HG02884 (cell line): ENCODE results near the gene TTC38.
"Not testable (repeated sequence)": the region's sequence is repeated elsewhere in the genome, so short reads cannot be mapped to it uniquely, and the experiment has no call there.

Experiments used
- ATAC-seq: cut with Tn5 transposase; IDR thresholded peaks from one replicate; pipeline ENCODE4 v1.9.1; 2021; ENCODE audit warnings: mild to moderate bottlenecking, moderate library complexity; ENCODE audit not compliant: unreplicated experiment

Gene TTC38

DNA sequence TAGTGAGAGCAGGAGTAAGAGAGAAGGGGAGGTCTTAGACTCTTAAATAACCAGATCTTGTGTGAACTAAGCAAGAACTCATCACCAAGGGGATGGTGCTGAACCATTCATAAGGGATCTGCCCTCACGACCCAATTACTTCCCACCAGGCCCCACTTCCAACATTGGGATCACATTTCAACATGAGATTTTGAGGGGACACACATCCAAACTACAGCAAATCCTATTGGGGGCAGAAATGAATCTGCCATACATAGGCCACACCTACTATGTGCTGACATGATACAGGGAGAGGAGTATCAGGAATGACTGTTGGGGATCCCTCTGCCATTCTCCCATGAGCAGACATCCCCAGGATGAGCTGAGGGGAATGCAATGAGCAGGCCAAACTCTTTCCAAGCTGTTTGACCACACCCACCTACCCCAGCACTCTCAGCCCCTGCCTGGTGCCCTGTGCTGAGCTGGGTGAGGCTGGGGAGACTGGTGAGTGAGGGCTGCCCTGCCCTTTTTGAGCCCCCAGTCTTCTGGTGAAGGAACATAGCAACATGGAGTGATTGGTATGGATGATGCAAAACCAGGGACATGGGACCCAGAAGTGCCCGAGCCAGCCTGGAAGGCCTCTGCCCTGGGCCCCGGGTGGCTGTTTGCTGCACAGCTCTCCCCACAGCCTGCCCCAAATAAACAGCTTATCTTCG lies 27.6 kb downstream of the TTC38 start:
- ATAC-seq, result no peak

DNA sequence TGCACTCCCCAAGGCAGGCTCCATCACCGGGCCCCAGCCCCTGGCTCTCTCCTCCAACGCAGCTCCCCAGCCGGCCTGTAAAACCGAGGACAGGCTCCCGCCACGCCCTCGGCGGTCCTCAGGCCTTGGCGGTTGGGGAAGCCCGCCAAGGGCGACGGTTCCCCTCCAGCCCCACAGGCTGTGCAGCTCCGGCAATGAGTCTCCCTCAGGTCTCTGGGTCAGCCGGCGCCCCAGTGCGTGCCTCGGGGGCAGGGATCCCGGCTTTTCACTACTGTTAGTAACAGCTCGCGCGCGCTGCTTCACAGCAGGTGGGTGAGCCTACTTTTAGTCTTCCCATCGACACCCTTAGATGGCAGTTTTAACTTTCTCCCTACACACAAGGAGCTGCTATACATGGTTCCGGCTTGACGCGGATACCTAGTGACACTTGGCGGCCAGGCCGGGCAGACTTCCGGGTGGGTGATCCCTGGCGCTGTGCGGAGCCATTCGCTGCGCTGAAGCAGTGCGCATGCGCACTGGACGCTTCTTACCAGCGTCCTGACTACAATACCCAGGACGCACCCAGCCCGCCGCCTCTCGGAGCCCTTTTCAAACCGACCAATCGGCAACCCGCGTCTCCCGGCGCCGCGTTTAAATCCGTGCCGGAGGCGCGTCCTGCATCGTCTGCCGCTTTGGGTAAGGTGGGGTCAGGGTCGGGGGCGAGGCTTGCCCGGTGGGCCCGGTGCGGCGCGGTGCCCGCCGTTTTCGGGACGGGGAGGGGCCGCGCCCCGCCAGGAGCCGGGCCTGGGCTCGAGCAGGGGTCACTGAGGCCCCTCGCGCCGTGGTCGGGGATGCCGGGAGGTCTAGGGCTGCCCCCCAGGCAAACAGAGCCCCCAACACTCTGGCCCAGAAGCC lies 28.7 kb downstream of the TTC38 start, which contains the start of gene GTSE1:
TSS of gene GTSE1 (plus strand) at position 614 of the 894 bp plus-strand sequence. CDS start 531 bp downstream, outside the sequence.
- ATAC-seq, result peak; percentile 87

DNA sequence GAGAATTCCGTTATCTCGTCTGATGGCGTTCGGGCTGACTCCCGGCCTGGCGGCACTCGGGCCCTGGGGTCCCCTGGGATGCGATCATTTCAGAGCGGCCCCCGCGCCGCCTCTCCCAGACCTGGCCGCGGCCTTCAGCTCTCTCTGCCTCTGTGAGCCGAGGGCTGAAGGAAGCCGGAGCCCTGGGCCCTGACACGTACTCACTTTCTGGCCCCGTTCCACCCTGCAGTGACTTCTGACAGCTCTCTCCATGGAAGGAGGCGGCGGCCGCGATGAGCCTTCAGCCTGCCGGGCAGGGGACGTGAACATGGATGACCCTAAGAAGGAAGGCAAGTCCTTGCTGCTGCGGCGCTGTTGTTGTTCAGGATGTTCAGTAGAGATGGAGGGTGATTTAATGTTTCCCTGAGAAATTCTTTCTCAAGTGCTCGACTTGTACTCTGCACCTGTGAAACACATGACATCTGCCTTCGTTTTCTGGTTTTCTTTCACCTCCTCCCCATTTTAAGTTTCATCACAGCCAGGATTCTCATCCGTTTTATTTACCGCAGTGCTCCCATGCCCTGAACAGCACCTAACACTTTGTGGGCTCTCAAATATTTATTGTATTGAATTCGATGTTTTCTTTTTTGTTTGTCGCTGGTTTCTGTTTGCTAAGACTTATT lies 29.5 kb downstream of the TTC38 start:
- peak; percentile 12 for ATAC-seq

DNA sequence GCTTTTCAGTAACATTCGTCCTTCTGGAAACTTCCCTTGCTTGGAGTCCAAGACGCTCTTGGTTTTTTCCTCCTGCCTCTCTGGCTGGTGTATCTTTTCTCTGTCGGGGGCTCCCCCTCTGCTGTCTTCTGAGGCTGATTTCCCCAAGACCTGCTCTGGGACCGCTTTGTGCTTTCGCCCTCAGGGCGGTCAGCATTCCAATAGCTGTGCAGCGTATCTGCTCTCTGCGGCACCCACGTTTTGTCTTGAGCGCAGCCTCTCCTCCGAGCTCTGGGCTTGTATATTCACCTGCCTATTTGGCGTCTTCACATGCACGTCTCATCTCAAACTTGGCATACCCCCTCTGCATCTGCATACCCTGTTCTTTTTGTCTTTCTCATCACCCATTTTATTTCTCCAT lies 31.3 kb downstream of the TTC38 start:
- no peak for ATAC-seq

DNA sequence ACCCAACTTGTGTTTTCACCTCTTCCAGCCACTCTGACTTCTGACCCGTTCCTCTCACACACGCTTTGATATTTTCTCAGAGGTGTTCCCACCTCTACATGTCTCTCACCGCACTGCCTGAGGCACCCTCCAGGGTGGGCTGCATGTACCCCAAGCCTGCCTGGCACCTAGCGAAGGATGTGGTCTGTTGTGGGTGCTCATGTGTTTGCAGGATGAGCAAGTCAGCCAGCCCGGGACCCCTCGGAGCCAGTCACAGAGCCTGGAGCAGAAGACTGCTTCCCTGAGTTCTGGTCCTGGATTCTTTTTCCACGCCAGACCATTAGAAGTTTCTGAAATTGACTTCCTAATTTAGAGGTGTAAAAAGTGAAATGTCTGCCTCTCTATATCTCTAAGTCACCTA lies 32.7 kb downstream of the TTC38 start:
- ATAC-seq, result no peak

DNA sequence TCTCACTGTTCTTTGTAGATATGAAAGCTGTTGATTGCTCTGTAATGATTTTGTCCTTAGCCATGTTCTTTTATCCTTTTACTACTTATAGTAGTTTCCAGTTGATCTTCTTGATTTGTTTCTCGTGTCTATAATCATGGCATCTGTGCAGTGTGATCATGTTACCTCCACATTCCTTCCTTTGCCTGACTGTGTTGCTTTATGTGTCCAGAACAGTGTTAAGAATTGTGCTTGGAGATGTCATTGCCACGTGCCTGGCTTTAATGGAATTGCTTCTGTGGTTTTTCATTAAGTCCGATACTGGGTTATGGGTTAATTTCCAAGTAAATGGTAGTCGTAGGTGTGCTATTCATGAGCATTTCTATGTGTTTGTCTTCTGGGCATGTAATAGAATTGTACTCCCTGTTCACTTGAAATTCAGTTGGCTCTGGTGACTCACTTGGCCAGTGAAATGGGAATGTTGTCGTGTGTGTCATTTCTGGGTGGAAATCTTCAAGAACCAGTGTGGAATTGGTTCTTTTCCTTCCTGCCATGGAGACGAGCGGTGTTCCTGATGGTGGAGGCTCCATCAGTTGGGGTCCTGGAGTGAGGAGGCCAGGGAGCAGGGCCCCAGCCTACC lies 35.6 kb downstream of the TTC38 start:
- ATAC-seq, result no peak

DNA sequence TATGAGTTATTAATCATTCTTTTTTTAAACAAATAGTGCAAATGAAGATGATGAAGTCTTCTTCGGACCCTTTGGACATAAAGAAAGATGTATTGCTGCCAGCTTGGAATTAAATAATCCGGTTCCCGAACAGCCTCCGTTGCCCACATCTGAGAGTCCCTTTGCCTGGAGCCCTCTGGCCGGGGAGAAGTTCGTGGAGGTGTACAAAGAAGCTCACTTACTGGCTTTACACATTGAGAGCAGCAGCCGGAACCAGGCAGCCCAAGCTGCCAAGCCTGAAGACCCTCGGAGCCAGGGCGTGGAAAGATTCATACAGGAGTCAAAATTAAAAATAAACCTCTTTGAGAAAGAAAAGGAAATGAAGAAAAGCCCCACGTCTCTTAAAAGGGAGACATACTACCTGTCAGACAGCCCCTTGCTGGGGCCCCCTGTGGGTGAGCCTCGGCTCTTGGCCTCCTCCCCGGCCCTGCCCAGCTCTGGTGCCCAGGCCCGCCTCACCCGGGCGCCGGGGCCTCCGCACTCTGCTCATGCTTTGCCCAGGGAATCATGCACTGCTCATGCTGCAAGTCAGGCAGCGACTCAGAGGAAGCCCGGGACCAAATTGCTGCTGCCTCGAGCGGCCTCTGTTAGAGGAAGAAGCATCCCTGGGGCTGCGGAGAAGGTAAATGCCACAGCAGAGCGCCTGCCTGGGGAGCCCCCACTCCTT lies 40.6 kb downstream of the TTC38 start:
- ATAC-seq, result no peak

DNA sequence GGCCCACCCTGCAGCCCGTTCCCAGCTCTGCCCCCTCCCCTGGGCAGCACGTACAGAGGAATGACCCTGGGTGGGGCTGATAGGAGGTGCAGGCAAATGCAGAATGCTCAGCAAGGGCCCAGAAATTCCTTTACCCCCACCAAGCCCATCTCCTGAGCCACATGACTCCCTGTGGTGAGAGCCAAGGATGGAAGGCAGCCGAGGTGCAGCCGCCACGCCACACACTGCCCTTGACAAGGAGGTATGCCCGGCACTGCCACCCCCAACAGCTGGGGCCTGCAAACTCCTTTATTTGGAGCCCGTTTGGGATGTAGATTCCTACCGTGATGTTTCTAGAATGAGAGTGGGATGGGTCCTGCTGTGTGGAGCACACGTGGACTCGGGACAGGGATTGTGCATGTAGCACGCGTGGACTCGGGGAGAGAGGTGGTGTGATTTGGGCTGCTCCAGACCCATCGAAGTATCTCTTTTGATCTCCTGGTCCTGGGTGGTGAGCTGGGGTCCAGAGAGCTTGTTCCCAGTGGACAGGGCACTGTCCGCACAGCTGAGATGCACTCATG lies 41.8 kb downstream of the TTC38 start:
- ATAC-seq, result no peak

DNA sequence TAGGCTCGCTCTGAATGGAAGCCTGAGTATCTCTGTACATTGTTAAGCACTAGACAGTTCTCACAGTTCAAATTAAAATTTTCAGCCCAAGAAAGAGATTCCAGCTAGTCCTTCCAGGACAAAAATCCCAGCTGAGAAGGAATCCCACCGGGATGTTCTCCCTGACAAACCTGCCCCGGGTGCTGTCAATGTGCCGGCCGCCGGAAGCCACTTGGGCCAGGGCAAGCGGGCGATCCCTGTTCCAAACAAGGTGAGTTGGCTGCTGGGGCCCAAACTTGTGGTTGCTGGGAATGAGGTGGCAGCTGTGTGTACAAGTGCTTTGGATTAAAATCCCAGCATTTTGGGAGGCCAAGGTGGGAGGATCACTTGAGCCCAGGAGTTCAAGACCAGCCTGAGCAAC lies 44.2 kb downstream of the TTC38 start:
- ATAC-seq, result no peak

DNA sequence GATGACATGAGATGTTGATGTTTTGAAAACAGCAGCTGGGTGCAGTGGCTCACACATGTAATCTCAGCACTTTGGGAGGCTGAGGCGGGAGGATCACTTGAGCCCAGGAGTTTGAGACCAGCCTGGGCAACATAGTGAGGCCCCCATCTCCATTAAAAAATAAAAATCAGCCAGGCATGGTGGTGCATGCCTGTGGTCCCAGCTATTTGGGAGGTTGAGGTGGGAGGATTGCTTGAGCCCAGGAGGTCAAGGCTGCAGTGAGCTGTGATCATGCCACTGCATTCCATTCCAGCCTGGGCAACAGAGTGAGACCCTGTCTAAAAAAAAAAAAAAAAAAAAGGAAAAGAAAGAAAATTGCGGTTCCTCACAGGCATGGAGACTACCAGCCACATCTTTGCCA lies 45.0 kb downstream of the TTC38 start:
- not testable (repeated sequence) for ATAC-seq

DNA sequence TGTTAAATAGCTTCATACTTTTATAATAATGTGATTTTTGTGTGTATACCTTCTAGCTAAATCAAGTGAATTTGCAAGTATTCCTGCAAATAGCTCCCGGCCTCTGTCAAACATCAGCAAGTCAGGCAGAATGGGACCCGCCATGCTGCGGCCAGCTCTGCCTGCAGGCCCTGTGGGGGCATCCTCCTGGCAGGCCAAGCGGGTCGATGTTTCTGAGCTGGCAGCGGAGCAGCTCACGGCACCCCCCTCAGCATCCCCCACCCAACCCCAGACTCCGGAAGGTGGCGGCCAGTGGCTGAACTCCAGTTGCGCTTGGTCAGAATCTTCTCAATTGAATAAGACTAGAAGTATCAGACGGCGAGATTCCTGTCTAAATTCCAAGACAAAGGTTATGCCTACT lies 48.2 kb downstream of the TTC38 start:
- ATAC-seq, result no peak

DNA sequence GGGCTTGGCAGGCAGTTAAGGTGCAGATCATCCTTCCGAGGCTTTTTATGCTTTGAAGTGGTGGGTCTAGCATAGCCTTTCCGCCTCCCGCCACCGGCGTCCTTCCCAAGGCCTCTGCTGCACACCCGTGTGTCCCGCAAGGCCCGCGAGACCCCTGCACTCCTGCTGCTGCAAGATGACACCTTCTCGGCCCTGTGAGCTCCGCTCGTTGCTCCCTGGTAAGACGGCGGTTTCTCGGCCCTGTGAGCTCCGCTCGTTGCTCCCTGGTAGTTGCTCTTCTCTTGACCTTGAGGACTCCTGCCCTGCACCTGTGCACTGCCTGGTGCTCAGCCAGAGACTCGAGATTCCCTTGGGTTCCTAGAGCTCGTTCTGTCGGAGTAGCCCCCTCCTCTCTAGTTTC lies 49.8 kb downstream of the TTC38 start:
- no peak for ATAC-seq

DNA sequence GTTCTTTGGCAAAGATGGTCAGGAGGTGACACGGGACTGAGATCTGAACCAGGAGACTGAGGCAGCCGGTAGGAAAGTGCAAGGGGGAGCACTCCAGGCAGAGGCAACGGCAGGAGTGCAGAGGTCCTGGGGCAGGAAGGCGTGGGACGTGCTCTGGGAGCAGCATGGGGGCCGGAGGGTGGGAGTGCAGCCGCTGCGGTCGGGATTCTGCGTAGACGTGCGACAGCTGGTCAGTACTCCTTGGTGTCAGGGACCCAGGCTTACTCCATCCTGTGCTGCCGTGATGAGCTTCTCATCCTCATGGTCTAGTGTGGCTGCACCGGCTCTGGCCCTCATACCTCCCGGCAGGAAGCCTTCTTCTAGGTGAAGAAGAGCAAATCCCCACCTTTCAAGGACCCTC lies 50.8 kb downstream of the TTC38 start:
- no peak for ATAC-seq

DNA sequence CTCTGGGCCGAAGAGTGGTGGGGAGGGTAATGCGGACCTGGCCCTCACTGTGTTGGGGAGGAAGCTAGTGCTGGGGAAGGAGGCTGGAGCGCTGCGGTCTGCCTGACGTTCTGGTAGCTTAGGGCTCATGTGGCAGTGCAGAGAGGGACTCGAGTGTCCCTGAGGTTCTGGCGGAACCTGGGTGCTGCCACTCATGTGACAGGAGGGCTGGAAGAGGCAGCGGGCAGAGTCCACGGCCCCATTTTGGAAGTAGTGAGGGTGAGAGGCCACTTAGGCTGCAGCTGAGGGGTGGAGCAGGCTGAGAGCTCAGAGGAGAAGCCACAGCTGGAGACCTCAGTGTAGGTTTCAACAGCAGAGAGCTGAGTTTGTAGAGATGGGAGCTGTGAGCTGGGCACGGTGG lies 51.5 kb downstream of the TTC38 start:
- no peak for ATAC-seq

DNA sequence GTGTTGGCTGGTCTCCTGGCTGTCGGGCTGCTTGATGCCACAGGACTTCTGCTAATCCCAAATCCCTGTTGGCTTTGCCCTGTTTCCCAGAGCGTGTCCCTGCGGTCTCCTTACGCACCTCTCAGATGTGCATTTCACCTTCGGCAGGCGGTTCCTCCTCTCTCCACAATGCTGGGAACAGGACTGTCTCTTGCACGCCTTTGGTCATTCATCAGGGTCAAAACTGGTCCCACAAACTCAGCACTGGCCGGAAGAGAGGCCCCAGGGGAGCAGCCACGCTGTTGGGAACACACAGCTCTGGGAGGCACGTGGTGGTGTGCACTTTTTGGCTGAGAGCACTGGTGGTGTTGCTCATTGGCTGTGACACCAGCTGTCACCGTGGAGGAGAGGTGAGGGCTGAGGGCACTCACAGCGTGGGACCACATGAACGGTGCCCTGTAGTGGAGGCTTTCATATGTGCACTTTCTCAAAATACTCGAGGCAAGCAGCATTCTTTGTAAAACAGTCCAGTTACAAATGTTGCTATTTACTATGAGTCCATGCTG lies 52.4 kb downstream of the TTC38 start:
- no peak for ATAC-seq

DNA sequence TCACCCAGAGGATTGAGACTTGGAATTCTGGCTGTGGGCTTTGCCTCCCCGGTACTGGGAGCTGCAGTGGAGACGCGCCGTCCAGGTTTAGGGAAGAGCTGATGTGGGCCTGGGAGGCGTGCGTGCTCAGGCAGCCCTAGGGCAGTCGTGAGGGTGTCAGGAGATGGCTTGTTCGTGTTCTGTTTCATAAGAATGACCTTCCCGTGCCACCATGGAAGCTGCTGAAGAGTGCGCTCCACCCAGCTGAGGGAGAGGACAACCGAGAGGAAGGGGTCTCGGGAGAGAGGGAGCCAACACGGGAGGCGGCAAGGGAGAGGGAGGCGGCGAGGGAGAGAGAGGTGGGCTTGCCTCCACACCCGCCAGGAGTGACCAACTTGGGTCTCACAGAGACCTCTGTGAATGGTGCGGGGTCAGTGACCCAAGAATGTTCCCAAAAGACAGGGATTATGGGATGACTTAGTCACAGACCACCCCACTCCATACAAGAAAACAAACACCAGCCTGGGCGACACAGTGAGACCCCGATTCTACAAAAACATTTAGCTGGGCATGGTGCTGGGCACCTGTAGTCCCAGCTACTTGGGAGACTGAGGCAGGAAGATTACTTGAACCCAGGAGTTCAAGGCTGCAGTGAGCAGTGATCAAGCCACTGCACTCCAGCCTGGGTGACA lies 53.0 kb downstream of the TTC38 start:
- no peak for ATAC-seq

DNA sequence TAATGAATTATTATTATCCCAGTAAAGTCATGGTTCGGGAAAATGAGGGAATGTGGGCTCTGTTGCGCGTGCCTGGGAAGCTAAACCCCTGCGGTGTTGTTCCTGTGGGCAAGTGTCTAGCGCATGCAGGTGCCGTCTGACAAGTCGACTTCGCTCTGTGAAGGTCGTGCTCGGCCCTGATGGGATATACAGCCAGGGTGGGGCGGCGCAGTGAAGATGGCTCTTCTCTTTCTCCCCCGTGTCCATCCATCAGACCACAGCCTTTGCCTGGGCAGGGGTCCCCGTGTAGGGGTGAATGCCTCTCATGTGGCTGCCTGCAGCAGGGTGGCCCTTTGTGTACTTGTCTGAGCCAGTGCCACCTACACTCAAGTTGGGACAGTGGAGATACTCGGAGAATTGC lies 54.9 kb downstream of the TTC38 start:
- no peak for ATAC-seq

DNA sequence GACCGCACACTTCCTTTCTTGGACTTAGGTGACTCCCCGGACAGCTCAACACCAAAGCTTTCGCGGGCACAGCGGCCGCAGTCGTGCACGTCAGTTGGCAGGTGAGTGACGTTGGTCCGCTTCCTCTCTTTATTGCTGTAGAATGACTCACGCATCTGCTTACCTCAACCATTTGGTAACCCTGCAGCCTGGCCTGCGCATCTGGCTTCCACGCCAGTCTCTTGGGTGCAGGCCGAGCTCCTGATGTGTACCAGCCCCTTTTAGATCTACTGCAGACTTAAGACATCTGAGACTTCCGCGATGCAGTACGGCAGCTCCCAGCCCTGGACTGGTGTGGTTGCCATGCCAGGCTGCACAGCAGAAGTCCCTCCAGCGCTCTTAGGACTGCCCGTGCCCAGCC lies 55.4 kb downstream of the TTC38 start:
- ATAC-seq, result no peak

DNA sequence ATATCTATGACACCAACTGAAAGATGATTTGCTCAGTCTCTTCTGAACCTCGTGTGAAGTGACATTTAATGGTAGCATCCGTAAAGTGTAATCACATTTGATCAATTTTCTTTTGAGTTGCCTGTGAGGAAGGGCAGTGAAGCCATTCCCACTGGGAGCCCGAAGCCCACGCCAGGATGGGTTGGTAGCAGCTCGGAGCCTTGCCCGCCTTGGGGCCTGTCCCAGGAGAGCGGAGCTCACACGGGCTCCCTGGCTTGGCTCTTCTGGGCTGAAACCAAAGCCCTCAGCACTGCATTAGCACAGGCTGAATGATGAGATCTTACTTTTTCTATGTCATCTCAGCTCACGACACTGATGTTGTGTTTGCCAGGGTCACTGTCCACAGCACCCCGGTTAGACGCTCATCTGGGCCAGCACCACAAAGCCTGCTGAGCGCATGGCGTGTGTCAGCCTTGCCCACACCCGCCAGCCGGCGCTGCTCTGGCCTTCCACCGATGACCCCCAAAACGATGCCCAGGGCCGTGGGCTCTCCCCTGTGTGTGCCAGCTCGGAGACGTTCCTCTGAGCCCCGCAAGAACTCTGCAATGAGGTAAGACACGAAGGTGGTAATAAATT lies 58.4 kb downstream of the TTC38 start:
- no peak for ATAC-seq
